A673 (cell line): ENCODE data around the gene SPHK1. TPM values are rescaled to one million over a fixed set of nuclear protein-coding genes. Genes with fewer than 3 reads are reported as not detected.

Experiments
- BruUV-seq: library from RNA; stranded (reverse); fragments of 400-500 nt; replicated peaks from 2 replicates; lab custom pipeline; 2021; lab: Mats Ljungman, UMichigan
- CTCF ChIA-PET: fragments of 300-600 bp; sonication (Branson Sonifier 250); formaldehyde crosslinking; loops from one replicate; lab custom pipeline; 2022; ENCODE audit warnings: antibody characterized with exemption; lab: Charles Lee
- POLR2A ChIA-PET: fragments of 300-600 bp; sonication (Branson Sonifier 250); formaldehyde crosslinking; loops from one replicate; lab custom pipeline; 2022; ENCODE audit warnings: antibody characterized with exemption; ENCODE audit not compliant: low non-redundant PET; lab: Charles Lee
- DNase-seq: peaks from one replicate; pipeline ENCODE4 v3.0.0-alpha.2; 2015; ENCODE audit warnings: low spot score
- H3K27ac ChIP-seq: fragments of 200-600 bp; sonication (generic); 2 replicates; pipeline ENCODE4 v1.5.1; 2016; ENCODE audit warnings: mixed run types, low read depth, mild to moderate bottlenecking, mixed read lengths, antibody characterized with exemption, low read length; ENCODE audit not compliant: poor library complexity, severe bottlenecking
- H3K27me3 ChIP-seq: fragments of 200-600 bp; sonication (generic); replicated peaks from 2 replicates; pipeline ENCODE4 v1.6.1; 2017; ENCODE audit warnings: mixed run types, low read depth, mild to moderate bottlenecking, mixed read lengths, antibody characterized with exemption, low read length; ENCODE audit not compliant: insufficient read depth, poor library complexity
- H3K36me3 ChIP-seq: fragments of 200-600 bp; sonication (generic); 2 replicates; pipeline ENCODE4 v1.6.1; 2016; ENCODE audit warnings: mixed run types, mild to moderate bottlenecking, mixed read lengths, antibody characterized with exemption, low read length; ENCODE audit not compliant: insufficient read depth, poor library complexity, severe bottlenecking
- H3K4me1 ChIP-seq: fragments of 200-600 bp; sonication (generic); 2 replicates; pipeline ENCODE4 v1.6.1; 2017; ENCODE audit warnings: mixed run types, mild to moderate bottlenecking, mixed read lengths, antibody characterized with exemption, low read length; ENCODE audit not compliant: insufficient read depth, poor library complexity, severe bottlenecking
- H3K4me3 ChIP-seq: fragments of 200-600 bp; sonication (generic); 2 replicates; pipeline ENCODE4 v1.5.1; 2016; ENCODE audit warnings: low read depth, mixed run types, mild to moderate bottlenecking, mixed read lengths, low read length; ENCODE audit not compliant: poor library complexity, severe bottlenecking
- H3K9me3 ChIP-seq: fragments of 200-600 bp; sonication (generic); 2 replicates; pipeline ENCODE4 v1.6.1; 2016; ENCODE audit warnings: mixed run types, low read depth, mild to moderate bottlenecking, mixed read lengths, antibody characterized with exemption, low read length; ENCODE audit not compliant: poor library complexity, severe bottlenecking
- CTCF ChIP-seq: fragments of 300-800, 200-600 bp; sonication (generic); conservative IDR thresholded peaks from 2 replicates; pipeline ENCODE4 v1.5.1; 2017; ENCODE audit warnings: low read depth, mild to moderate bottlenecking, antibody characterized with exemption, low read length, moderate library complexity, mixed read lengths
- EZH2 ChIP-seq: fragments of 200-600 bp; sonication (generic); IDR thresholded peaks from 2 replicates; pipeline ENCODE4 v1.6.1; 2017; ENCODE audit warnings: borderline replicate concordance, low read depth, mild to moderate bottlenecking, mixed read lengths, antibody characterized with exemption, low read length; ENCODE audit not compliant: poor library complexity, severe bottlenecking
- intact Hi-C: fragments of 100-400 bp; cut with micrococcal nuclease; formaldehyde crosslinking; loops from one replicate; pipeline ENCODE4 v1.10.0; 2022; ENCODE audit not compliant: unreplicated experiment
- total RNA-seq: library from RNA; stranded (reverse); gene quantifications from 2 replicates; pipeline ENCODE4 v1.2.3, GENCODE V29; 2021

Gene SPHK1
- total RNA-seq, 1 experiment from 2014 or later, result 0.54 TPM

DNA sequence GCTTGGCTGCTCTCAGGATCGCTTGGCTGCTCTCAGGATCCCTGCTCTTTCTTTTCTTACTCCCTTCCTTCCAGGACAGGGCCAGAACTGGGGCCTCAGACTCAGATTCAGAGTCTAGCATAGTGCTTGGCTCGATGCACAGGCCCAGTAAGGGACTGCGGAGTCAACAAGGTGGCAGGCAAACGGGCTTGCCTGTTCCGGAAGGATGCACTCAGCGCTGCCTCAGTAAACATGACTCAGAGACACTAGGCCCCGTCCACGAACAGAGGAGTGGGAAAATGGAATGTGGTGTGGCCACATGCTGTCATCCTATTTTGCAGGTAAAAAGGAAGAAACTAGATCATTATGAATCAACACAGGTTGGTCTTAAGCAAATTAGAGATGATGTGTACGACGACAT lies 9.8 kb downstream of the SPHK1 start:
- Histone ChIP-seq H3K4me1 (no peaks in the 10 kb centered on the region), H3K27me3 (no peaks in the 10 kb centered on the region), H3K9me3 (no peaks in the 10 kb centered on the region), H3K4me3 (no peak overlapping the region), H3K27ac (no peak overlapping the region), H3K36me3 (peaks cover 54% of the 10 kb centered on the region)
- ChIA-PET CTCF (interaction anchor here (0.6 kb wide), 1 partner anchor 1128 kb away, joined by 14 read pairs; no protein-coding TSS in a partner anchor), POLR2A (interaction anchor here (0.7 kb wide), 1 partner anchor 85 kb away, joined by 4 read pairs; no protein-coding TSS in a partner anchor)
- intact Hi-C loops, result no loop called here
- DNase-seq, result no peak
- BruUV-seq, result no TSS peak
- TF ChIP-seq EZH2 (no peak), CTCF (no peak)

- no peaks in the 10 kb centered on the region for H3K4me1 ChIP-seq
- ChIA-PET CTCF (interaction anchor here (0.6 kb wide), 1 partner anchor 62 kb away, joined by 3 read pairs; no protein-coding TSS in a partner anchor), POLR2A (no interaction called here)
- H3K36me3 ChIP-seq, result peaks cover 67% of the 10 kb centered on the region
- intact Hi-C loops, result no loop called here
- H3K27me3 ChIP-seq, result no peaks in the 10 kb centered on the region
- DNase-seq, result no peak
- no peaks in the 10 kb centered on the region for H3K9me3 ChIP-seq
- H3K4me3 ChIP-seq, result no peak overlapping the region
- no TSS peak for BruUV-seq
- no peak overlapping the region for H3K27ac ChIP-seq
- TF ChIP-seq EZH2 (no peak), CTCF (no peak)
Observed at GRCh38 chr17:76395980-76396379, 11.6 kb downstream of the SPHK1 start.

DNA sequence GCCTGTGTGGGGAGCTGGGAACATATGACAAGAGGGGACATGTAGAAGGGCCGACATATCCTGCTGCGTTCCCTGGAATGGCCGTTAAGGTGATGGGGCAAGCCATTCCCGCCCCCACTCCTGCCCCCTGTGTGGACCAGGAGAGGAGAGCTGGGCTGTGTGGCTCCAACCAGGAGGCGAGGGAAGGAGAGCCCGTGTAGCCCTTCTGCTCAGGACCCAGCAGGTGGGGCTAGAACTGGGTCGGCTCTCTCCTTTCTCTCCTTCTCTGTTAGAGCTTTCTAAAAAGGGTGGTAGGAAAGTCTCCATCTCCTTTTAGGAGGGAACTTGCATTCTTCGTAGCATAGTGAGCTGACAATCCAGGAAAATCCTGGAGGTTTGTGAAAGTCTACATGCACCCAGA lies 12.8 kb downstream of the SPHK1 start:
- DNase-seq, result no peak
- Histone ChIP-seq H3K36me3 (peaks cover 69% of the 10 kb centered on the region), H3K9me3 (no peaks in the 10 kb centered on the region), H3K27ac (no peak overlapping the region), H3K4me1 (no peaks in the 10 kb centered on the region), H3K4me3 (no peak overlapping the region), H3K27me3 (no peaks in the 10 kb centered on the region)
- POLR2A ChIA-PET, result no interaction called here
- intact Hi-C loops, result no loop called here
- CTCF ChIA-PET, result interaction anchor here (0.6 to 1.9 kb wide), 2 partner anchors 17 to 93 kb away, joined by 5 to 9 read pairs; no protein-coding TSS in a partner anchor
- TF ChIP-seq CTCF (no peak), EZH2 (no peak)
- BruUV-seq, result no TSS peak
